Activated CD8-positive, alpha-beta memory T cell treated with anti-CD3 and anti-CD28 coated beads, Interleukin-2, amount 50 U/mL, for 48 hours (primary cell): Measurements from ENCODE around the gene BRCA2.

ENCODE experiments used
- DNase-seq: peaks from one replicate; pipeline ENCODE4 v3.0.0-alpha.2; 2020

The BRCA2 gene, protein sequence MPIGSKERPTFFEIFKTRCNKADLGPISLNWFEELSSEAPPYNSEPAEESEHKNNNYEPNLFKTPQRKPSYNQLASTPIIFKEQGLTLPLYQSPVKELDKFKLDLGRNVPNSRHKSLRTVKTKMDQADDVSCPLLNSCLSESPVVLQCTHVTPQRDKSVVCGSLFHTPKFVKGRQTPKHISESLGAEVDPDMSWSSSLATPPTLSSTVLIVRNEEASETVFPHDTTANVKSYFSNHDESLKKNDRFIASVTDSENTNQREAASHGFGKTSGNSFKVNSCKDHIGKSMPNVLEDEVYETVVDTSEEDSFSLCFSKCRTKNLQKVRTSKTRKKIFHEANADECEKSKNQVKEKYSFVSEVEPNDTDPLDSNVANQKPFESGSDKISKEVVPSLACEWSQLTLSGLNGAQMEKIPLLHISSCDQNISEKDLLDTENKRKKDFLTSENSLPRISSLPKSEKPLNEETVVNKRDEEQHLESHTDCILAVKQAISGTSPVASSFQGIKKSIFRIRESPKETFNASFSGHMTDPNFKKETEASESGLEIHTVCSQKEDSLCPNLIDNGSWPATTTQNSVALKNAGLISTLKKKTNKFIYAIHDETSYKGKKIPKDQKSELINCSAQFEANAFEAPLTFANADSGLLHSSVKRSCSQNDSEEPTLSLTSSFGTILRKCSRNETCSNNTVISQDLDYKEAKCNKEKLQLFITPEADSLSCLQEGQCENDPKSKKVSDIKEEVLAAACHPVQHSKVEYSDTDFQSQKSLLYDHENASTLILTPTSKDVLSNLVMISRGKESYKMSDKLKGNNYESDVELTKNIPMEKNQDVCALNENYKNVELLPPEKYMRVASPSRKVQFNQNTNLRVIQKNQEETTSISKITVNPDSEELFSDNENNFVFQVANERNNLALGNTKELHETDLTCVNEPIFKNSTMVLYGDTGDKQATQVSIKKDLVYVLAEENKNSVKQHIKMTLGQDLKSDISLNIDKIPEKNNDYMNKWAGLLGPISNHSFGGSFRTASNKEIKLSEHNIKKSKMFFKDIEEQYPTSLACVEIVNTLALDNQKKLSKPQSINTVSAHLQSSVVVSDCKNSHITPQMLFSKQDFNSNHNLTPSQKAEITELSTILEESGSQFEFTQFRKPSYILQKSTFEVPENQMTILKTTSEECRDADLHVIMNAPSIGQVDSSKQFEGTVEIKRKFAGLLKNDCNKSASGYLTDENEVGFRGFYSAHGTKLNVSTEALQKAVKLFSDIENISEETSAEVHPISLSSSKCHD (N-terminal part only)

GRCh38 chr13:32315238-32316027 is at the start of gene BRCA2, which contains the start of gene ZAR1L:
BRCA2 (plus strand) TSS chr13:32315508; CDS start chr13:32316461, 953 bp downstream.
ZAR1L (minus strand) TSS chr13:32315363; CDS start chr13:32311925, 3,438 bp downstream.
- DNase-seq: peak; percentile 91

DNA sequence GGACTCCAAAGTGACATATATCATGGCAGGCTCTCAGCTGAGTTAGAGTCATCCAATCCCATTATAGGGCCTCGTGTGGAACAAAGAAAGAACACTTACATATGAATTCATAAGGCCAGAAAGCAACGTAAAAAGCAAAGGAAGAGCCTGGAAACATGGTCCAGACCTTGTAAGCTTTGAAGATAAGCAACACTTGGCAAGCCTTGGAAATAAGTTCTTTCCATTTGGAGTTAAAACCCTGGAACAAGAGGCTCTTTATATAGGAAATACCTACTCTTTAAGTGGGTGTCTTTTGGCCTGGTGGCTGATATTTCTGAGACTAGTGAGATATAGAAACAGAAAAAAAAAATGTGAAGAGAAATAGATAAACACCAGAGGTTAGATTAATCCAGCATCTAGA is 49.6 kb upstream of the BRCA2 start:
- DNase-seq: no peak

- DNase-seq: no peak
These were observed 49.2 kb upstream of the BRCA2 start for GRCh38 chr13:32266130-32266529.

- peak; percentile 73 for DNase-seq
These were observed 47.4 kb upstream of the BRCA2 start for GRCh38 chr13:32267836-32268439.

DNA sequence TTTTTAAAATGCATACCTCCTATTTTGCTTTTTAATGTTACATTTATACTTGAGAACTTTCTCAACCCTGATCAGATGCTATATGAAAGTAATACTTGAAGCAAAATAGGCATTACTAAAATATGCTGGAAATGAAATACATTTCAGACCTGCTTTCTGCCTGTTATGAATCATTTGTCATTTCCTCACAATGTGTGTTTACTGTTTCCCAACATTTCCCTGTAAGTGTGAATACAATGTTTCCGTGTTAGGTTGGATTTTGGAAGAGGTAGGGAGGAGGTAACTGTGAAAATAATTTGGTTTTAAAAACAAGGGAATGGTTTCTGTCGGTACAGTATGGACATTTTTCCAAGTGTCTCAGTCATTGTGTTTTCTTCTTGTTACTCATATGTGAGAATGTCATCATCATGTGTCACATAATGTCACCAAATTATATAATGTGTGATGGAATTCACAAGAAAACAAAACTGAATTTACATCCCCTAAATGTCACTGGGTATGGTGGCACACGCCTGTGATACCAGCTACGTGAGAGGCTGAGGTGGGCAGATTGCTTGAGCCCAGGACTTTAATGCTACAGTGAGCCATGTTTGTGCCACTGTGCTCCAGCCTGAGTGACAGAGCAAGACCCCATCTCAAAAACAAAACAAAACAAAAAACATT is 43.2 kb upstream of the BRCA2 start:
- DNase-seq: no peak

- no peak for DNase-seq
These were observed 37.5 kb upstream of the BRCA2 start for GRCh38 chr13:32277839-32278238.

- DNase-seq: no peak
These were observed 36.9 kb upstream of the BRCA2 start for GRCh38 chr13:32278426-32278825.

DNA sequence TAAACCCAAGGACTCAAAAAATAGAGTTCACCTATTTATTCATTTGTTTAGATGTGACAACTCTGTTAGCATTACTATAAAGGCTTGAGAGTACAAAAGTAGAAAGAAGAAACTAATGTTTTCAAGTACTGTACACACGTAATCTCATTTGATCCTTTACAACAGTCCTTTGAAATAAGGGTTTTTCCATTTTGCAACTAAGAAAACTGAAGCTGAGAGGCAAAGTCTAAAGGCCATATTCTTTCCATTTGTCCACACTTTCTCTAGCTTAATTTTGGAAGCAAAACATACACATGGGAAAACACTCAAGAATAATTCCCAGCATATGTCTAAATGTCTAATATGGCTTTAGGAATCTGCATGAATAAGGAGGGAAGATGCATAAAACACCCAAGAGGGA is 34.2 kb upstream of the BRCA2 start:
- no peak for DNase-seq

- DNase-seq: no peak
These were observed 33.1 kb upstream of the BRCA2 start for GRCh38 chr13:32282096-32282711.

DNA sequence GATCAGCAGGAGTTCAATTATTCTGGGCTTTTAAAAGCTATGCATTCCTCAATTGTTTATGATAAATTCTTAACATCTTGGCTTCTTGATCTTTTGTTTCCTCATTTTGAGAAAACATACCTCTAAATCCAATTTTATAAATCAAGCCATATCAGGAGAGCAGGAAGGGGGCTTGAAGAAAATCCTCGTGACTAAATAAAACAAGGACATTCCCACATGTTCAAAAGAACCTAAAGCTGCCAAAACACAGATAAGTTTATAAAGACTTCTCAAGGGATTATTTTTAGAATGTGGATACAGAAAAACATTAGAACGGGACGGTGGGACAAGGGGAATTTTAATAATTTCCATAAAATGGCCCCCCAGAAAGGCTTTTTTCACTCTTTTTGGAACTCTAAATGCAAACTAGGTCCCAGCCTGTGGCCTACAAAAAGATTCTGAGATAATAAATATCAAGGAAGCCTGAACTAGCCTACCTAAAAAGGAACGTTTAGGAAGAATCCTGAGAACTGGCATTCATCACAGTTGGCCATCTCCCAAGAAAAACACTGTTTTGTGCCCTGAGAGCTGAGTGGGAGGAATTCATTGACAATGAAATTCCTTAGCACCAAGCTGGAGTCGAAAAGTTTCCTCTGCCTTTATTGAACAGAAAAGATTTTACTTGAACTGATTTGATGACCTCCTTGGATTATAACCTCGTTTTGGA is 30.2 kb upstream of the BRCA2 start:
- no peak for DNase-seq

DNA sequence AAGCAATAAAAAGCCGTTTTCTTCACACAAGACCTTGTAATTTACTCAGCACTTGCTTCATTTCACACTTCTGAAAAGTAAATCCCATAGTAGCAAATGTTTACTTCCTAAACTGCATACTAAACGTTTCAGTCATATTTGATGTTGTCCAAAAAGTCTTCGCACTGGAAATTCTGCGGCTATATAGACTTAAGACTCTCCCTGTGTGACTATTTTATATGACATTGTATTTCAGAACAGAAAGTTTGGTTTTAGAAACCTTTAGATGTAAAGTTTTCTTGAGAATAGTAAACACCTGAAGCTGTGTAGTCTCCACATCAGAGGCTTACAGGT is 29.7 kb upstream of the BRCA2 start:
- DNase-seq: no peak

GRCh38 chr13:32297206-32297605 is 18.1 kb upstream of the BRCA2 start:
- no peak for DNase-seq

DNA sequence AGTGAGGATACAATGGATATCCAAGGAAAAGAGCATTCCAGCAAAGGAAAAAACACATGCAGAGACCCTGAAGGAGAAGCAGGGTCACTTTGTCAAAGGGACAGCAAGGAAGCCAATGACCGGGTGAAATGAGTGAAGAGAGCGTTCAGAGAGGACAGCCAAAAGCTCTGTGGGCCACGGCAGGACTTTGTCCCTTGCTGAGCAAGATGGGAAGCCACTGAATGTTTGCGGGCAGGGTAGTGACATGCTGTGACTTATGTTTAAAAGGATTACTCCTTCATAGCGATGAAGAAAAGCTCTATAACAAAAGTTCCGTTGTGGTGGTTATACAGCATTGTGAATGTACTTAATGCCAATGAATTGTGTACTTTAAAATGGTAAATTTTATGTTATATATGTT is 16.6 kb upstream of the BRCA2 start:
- no peak for DNase-seq

- DNase-seq: no peak
These were observed 15.4 kb upstream of the BRCA2 start for GRCh38 chr13:32299893-32300292.

GRCh38 chr13:32300406-32300805 is 14.9 kb upstream of the BRCA2 start:
- DNase-seq: no peak

GRCh38 chr13:32300920-32301319 is 14.4 kb upstream of the BRCA2 start:
- no peak for DNase-seq

DNA sequence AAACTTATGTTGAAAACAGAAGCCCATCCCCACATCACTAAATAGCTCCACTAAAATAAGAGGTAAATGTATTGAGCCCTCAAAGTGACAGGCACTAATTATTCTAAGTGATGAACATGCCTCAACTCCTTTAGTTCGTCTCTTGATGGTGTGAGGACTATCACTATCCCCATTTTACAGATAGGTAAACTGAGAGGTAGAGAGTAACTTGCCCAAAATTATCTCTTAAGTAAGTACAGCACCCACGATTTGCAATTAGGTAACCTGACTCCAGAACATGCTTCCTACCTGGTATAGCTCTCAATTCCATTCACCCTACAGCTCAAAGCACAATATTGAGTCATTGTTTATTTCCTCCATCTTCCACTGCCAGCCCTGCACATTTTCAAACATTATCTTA is 12.8 kb upstream of the BRCA2 start:
- DNase-seq: no peak

- DNase-seq: no peak
These were observed 9.7 kb upstream of the BRCA2 start for GRCh38 chr13:32305646-32306045.

DNA sequence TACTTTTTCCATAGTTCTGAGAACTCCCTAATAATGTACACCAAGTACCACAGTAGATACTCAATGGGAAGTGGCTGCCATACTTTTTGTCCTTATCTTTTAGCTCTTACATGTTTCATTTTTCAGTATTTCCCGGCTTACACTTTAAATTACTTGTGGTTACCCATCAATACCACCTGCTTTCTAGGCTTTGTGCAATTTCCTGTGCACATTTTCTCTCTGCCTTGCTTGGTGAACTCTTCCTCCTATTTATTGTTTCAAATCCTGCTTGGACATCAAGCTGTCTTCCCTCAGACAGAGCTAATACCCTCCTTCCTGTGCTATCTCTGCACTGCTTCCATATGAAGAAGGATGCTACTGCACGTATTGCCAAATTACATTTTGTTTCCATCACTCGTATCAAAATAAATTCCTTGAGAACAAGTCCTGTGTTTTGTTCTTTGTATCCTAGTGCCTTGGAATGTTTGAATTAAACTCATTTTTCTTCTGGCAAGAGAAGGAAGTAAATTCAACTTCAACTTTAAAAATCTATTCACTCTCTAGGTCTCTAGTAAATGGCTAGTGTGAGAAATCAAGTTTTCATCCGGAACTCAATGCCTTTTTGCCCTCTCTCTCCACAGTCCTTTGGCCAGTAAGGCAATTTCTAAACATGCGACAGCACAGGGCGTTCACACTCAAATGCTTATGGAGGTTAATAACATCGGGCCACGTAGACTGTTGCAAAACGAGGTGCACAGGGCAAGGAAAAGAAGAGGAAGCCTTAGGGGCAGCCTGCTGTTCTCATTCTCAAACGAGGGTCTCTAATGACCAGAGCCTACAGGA is 5.8 kb upstream of the BRCA2 start:
- no peak for DNase-seq
